ENCODE measurements around the gene MPP4. TPM values are rescaled to one million over a fixed set of nuclear protein-coding genes. Genes with fewer than 3 reads are reported as not detected.

Gene MPP4
- total and polyA plus RNA-seq, 2 of the 13 experiments (the other 11 are each of a cell fraction or from before 2014, with no cell fraction given), result not detected

DNA sequence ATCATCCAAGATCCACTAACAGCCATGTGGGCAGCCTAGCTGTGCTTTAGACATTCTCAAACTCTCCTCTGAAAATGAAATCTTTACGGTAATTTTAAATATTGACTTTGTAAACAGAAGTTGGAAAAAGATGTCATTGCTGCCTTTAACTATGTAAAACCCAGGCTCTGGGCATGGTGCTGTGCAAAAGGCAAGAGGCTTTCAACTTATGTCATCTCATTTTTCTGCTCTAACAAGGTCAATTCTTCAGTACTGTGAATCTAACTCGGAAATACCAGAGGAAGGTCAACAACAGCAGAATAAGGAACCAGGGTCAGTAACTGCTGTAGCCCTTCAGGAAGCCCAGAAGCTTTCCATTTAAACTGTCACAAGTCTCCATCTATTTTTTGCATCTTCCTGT is 37.0 kb upstream of the MPP4 start (continued):
- TF ChIP-seq ZNF317 (CRISPR knock-in tag; IDR thresholded peaks at IDR 0.05), result no peak
- TF ChIP-seq SYNCRIP (IDR thresholded peaks at IDR 0.05; ENCODE audit: insufficient read depth, low read depth, low read length), result no peak
- TF ChIP-seq, protein P1, sequence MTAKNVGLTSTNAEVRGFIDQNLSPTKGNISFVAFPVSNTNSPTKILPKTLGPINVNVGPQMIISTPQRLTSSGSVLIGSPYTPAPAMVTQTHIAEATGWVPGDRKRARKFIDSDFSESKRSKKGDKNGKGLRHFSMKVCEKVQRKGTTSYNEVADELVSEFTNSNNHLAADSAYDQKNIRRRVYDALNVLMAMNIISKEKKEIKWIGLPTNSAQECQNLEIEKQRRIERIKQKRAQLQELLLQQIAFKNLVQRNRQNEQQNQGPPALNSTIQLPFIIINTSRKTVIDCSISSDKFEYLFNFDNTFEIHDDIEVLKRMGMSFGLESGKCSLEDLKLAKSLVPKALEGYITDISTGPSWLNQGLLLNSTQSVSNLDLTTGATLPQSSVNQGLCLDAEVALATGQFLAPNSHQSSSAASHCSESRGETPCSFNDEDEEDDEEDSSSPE (CRISPR knock-in tag; IDR thresholded peaks at IDR 0.05), result no peak
- no peak for TF ChIP-seq ZNF558 (CRISPR knock-in tag; IDR thresholded peaks at IDR 0.05; ENCODE audit: borderline replicate concordance)
- no peak for TF ChIP-seq SNAI1 (CRISPR knock-in tag; IDR thresholded peaks at IDR 0.05; ENCODE audit: borderline replicate concordance)
- TF ChIP-seq ZNF143 (CRISPR knock-in tag; IDR thresholded peaks at IDR 0.05), result no peak
- TF ChIP-seq CCDC6 (CRISPR knock-in tag; IDR thresholded peaks at IDR 0.05), result no peak
- TF ChIP-seq PCBP1 (IDR thresholded peaks at IDR 0.05; ENCODE audit: borderline replicate concordance, low read depth, low read length), result no peak
- peak; percentile 49; the same call in 1 of the 2 replicates for TF ChIP-seq ETV5 (CRISPR knock-in tag; IDR thresholded peaks at IDR 0.05; ENCODE audit: borderline replicate concordance)
- peak; percentile 32; the same call in 1 of the 2 replicates for TF ChIP-seq REPIN1 (CRISPR knock-in tag; IDR thresholded peaks at IDR 0.05; ENCODE audit: borderline replicate concordance, low read depth)
- no peak for TF ChIP-seq PHB2 (IDR thresholded peaks at IDR 0.05; ENCODE audit: partially characterized antibody)
- 0 out of 2 replicates have a peak, but pooled peaks have one; percentile 29 for TF ChIP-seq RCOR2 (CRISPR knock-in tag; IDR thresholded peaks at IDR 0.05)
- TF ChIP-seq ZC3H13 (CRISPR knock-in tag; IDR thresholded peaks at IDR 0.05), result no peak
- TF ChIP-seq ZMYM3 (CRISPR knock-in tag; IDR thresholded peaks at IDR 0.05), result no peak
- no peak; the same call in 1 of the 2 replicates for TF ChIP-seq NR2F6 (IDR thresholded peaks at IDR 0.05)
- TF ChIP-seq NR2F6 (CRISPR knock-in tag; IDR thresholded peaks at IDR 0.05), result peak; percentile 49; the same call in 1 of the 2 replicates
- no peak for TF ChIP-seq PAX8 (CRISPR knock-in tag; IDR thresholded peaks at IDR 0.05; ENCODE audit: borderline replicate concordance)
- TF ChIP-seq FOXP1 (IDR thresholded peaks at IDR 0.05), result no peak
- peak; percentile 49 for TF ChIP-seq FOXP1 (CRISPR knock-in tag; IDR thresholded peaks at IDR 0.05)
- TF ChIP-seq POLR2A (IDR thresholded peaks at IDR 0.05; ENCODE audit: insufficient read depth in 1 of 2, low read depth in 2 of 2, low read length in 2 of 2), result no peak
- no peak for TF ChIP-seq RORA (CRISPR knock-in tag; IDR thresholded peaks at IDR 0.05)
- no peak for TF ChIP-seq ZNF263 (CRISPR knock-in tag; IDR thresholded peaks at IDR 0.05)
- TF ChIP-seq NCOR1 (IDR thresholded peaks at IDR 0.05; ENCODE audit: borderline replicate concordance, low read length), result no peak
- TF ChIP-seq ZNF296 (CRISPR knock-in tag; conservative IDR thresholded peaks at IDR 0.05), result no peak
- TF ChIP-seq MAFG (CRISPR knock-in tag; IDR thresholded peaks at IDR 0.05), result no peak
- TF ChIP-seq, protein P2, sequence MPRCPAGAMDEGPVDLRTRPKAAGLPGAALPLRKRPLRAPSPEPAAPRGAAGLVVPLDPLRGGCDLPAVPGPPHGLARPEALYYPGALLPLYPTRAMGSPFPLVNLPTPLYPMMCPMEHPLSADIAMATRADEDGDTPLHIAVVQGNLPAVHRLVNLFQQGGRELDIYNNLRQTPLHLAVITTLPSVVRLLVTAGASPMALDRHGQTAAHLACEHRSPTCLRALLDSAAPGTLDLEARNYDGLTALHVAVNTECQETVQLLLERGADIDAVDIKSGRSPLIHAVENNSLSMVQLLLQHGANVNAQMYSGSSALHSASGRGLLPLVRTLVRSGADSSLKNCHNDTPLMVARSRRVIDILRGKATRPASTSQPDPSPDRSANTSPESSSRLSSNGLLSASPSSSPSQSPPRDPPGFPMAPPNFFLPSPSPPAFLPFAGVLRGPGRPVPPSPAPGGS (CRISPR knock-in tag; IDR thresholded peaks at IDR 0.05), result no peak
- TF ChIP-seq ZNF83 (CRISPR knock-in tag; IDR thresholded peaks at IDR 0.05; ENCODE audit: borderline replicate concordance), result no peak
- TF ChIP-seq KLF15 (CRISPR knock-in tag; IDR thresholded peaks at IDR 0.05; ENCODE audit: borderline replicate concordance), result no peak
- TF ChIP-seq ZNF326 (CRISPR knock-in tag; IDR thresholded peaks at IDR 0.05; ENCODE audit: borderline replicate concordance), result no peak
- TF ChIP-seq AHR (CRISPR knock-in tag; IDR thresholded peaks at IDR 0.05), result no peak
- TF ChIP-seq ZNF816 (CRISPR knock-in tag; IDR thresholded peaks at IDR 0.05; ENCODE audit: borderline replicate concordance), result no peak
- TF ChIP-seq, protein P3, sequence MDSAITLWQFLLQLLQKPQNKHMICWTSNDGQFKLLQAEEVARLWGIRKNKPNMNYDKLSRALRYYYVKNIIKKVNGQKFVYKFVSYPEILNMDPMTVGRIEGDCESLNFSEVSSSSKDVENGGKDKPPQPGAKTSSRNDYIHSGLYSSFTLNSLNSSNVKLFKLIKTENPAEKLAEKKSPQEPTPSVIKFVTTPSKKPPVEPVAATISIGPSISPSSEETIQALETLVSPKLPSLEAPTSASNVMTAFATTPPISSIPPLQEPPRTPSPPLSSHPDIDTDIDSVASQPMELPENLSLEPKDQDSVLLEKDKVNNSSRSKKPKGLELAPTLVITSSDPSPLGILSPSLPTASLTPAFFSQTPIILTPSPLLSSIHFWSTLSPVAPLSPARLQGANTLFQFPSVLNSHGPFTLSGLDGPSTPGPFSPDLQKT (CRISPR knock-in tag; IDR thresholded peaks at IDR 0.05; ENCODE audit: borderline replicate concordance), result no peak
